Activated T-cell treated with anti-CD3 and anti-CD28 coated beads, Interleukin-2, amount 50 U/mL, for 72 hours (primary cell): ENCODE results near the gene IGF2R. TPM values are rescaled to one million over a fixed set of nuclear protein-coding genes. Genes with fewer than 3 reads are reported as not detected.

Experiments
- ATAC-seq, 2 donors: fragments of 150-1000 bp; cut with Tn5 transposase; replicated peaks in 1 of 2; 2 replicates each; pipeline ENCODE4 v1.10.0; 2021; ENCODE audit warnings: moderate library complexity in 2 of 2, mild to moderate bottlenecking in 1 of 2
- DNase-seq, 2 donors: peaks; one replicate each; pipeline ENCODE4 v3.0.0; 2021 to 2022; ENCODE audit warnings: mixed read lengths in 1 of 2
- H3K27ac Mint-ChIP-seq: one replicate; pipeline ENCODE4 v1.8.0; 2022; ENCODE audit warnings: mild to moderate bottlenecking, moderate library complexity, mixed read lengths
- H3K27me3 Mint-ChIP-seq: one replicate; pipeline ENCODE4 v1.8.0; 2022; ENCODE audit warnings: low read depth, mixed read lengths
- H3K36me3 Mint-ChIP-seq, 2 donors: one replicate each; pipeline ENCODE4 v1.8.0; 2022; ENCODE audit warnings: mixed read lengths in 2 of 2, mild to moderate bottlenecking in 1 of 2; ENCODE audit not compliant: insufficient read depth in 2 of 2
- H3K4me1 Mint-ChIP-seq: one replicate; pipeline ENCODE4 v1.8.0; 2022; ENCODE audit warnings: low read depth, mixed read lengths
- H3K4me3 Mint-ChIP-seq, 2 donors: one replicate each; pipeline ENCODE4 v1.8.0; 2022; ENCODE audit warnings: mild to moderate bottlenecking in 2 of 2, mixed read lengths in 2 of 2, moderate library complexity in 2 of 2
- H3K9me3 Mint-ChIP-seq, 2 donors: one replicate each; pipeline ENCODE4 v1.8.0; 2022; ENCODE audit warnings: mixed read lengths in 2 of 2
- total RNA-seq, 2 donors: library from RNA; stranded (reverse); gene quantifications; one replicate each; pipeline ENCODE4 v1.2.3, GENCODE V29; 2022

The IGF2R gene
- total RNA-seq, 2 donors from 2014 or later = 68.9 to 83.6 TPM

DNA sequence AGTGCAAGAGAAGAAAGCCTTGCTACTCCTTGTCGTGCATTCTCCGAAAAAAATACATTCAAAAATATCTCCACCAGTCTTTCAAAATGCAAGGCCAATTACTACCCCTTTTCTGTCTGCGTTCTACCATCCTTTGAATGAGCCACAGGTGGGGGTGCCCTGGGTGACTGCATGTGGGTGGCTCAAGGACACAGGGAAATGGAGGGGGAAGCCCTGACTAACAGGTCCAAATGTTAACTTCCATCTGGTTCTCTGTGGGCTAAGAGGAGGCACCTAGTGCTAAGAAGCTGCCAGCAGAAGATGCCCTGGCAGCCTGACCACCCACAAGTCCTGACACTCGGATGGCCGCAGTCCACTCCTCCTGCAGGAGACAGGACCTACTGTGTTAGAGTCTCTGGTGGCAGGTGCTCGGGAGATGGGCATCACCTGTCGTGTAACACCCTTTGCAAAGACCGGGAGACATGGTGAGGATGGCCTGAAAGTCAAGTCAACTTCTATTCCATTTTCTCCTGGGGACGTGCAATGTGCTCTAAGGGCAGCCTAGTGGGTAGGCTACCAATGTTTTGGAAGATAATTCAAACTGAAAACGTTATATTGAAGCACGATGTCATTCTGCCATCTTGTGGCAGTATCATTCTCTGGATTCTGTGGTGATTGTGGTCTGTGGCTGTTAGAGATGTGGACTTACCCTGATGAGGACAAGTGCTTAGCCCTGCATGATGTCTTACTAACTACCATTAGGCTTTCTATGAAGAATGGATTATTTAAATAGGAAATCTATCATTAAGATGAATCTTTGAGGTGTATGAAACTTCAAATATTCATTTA is 27.4 kb upstream of the IGF2R start:
- Mint-ChIP-seq H3K27ac (no peak overlapping the region), H3K36me3 (peaks cover 4 to 5% of the 10 kb centered on the region in 2 donors), H3K27me3 (peaks cover 15% of the 10 kb centered on the region), H3K9me3 (peaks cover 4 to 7% of the 10 kb centered on the region in 2 donors), H3K4me3 (no peak overlapping the region), H3K4me1 (peaks cover 11% of the 10 kb centered on the region)
- DNase-seq = peak; percentile 25 to 56
- peak; percentile 93 to 96 for ATAC-seq

GRCh38 chr6:159943101-159943632 is 25.7 kb upstream of the IGF2R start:
- no peak overlapping the region for H3K27ac Mint-ChIP-seq
- ATAC-seq = no peak

DNA sequence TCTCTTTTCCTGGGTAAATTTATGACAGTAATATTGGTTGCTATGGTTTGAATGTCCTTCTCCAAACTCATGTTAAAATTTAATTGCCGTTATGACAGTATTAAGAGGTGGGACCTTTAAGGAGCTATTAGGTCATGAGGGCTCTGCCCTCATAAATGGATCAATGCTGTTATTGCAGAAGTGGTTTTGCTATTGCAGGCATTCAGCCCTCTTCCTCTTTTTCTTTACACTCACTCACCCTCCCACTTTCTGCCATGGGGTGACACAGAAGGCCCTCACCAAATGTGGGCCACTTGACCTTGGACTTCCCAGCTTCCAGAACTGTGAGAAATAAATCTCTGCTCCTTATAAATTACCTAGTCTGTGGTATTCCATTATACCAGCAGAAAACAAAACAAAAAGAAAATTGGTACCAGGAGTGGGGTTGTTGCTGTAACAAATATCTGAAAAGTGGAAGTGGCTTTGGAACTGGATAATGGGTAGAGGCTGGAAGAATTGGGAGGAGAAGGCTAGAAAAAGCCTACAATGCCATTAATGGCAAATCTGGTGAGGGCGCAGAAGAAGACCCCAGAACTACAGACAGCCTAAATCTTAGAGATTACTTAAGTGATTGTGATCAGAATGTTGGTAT is 24.8 kb upstream of the IGF2R start:
- Mint-ChIP-seq H3K27ac (no peak overlapping the region), H3K9me3 (peaks cover 4 to 7% of the 10 kb centered on the region in 2 donors), H3K4me1 (peaks cover 10% of the 10 kb centered on the region), H3K27me3 (peaks cover 15% of the 10 kb centered on the region), H3K36me3 (peaks cover 4 to 5% of the 10 kb centered on the region in 2 donors), H3K4me3 (no peak overlapping the region)
- ATAC-seq (no peak), DNase-seq (no peak)

More at GRCh38 chr6:159943101-159943632, 25.7 kb upstream of the IGF2R start:
- Mint-ChIP-seq H3K9me3 (peaks cover 4 to 7% of the 10 kb centered on the region in 2 donors), H3K4me1 (peaks cover 10% of the 10 kb centered on the region), H3K4me3 (no peak overlapping the region), H3K36me3 (peaks cover 4 to 5% of the 10 kb centered on the region in 2 donors), H3K27me3 (peaks cover 15% of the 10 kb centered on the region)
- no peak for DNase-seq

- Mint-ChIP-seq H3K27me3 (peaks cover 15% of the 10 kb centered on the region), H3K27ac (no peak overlapping the region), H3K36me3 (peaks cover 4 to 5% of the 10 kb centered on the region in 2 donors), H3K9me3 (peaks cover 4 to 7% of the 10 kb centered on the region in 2 donors), H3K4me1 (peaks cover 10% of the 10 kb centered on the region), H3K4me3 (no peak overlapping the region)
- DNase-seq (no peak), ATAC-seq (no peak)
These were observed 23.0 kb upstream of the IGF2R start for GRCh38 chr6:159945801-159946392.

DNA sequence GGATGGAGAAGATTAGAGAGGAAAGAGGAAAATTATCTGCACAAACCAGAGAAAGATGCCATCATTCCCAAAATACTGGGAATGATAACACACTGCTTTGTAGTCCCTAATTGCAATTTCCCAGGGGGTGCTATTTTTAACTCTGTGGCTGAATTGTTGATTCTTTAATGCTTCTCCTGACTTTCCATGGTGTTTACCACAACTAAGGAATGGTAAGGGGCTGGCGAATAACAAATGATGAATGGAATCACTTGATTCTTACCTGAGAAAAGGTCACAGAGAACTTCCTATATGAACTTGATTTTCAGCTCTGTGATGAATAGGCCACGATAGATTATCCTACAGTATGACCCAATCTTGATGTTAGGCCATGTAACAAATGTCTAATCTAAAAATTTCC is 22.0 kb upstream of the IGF2R start:
- Mint-ChIP-seq H3K9me3 (peaks cover 4 to 7% of the 10 kb centered on the region in 2 donors), H3K36me3 (peaks cover 4 to 5% of the 10 kb centered on the region in 2 donors), H3K27me3 (peaks cover 13% of the 10 kb centered on the region), H3K27ac (no peak overlapping the region), H3K4me1 (peaks cover 2% of the 10 kb centered on the region), H3K4me3 (no peak overlapping the region)
- ATAC-seq = no peak
- no peak for DNase-seq

GRCh38 chr6:159948199-159948598 is 20.7 kb upstream of the IGF2R start:
- no peak for ATAC-seq
- no peak overlapping the region for H3K4me3 Mint-ChIP-seq
- H3K36me3 Mint-ChIP-seq = peaks cover 4 to 5% of the 10 kb centered on the region in 2 donors

GRCh38 chr6:159951772-159952171 is 17.1 kb upstream of the IGF2R start:
- Mint-ChIP-seq H3K27me3 (no peaks in the 10 kb centered on the region), H3K36me3 (no peaks in the 10 kb centered on the region), H3K4me3 (no peak overlapping the region), H3K4me1 (peaks cover 6% of the 10 kb centered on the region), H3K27ac (no peak overlapping the region), H3K9me3 (no peaks in the 10 kb centered on the region)
- ATAC-seq (no peak), DNase-seq (no peak)

More at GRCh38 chr6:159948199-159948598, 20.7 kb upstream of the IGF2R start:
- Mint-ChIP-seq H3K27ac (peak overlapping the region; percentile 40), H3K27me3 (peaks cover under 1% of the 10 kb centered on the region), H3K4me1 (no peaks in the 10 kb centered on the region), H3K9me3 (peaks cover 4 to 7% of the 10 kb centered on the region in 2 donors)
- DNase-seq = no peak

- H3K27ac Mint-ChIP-seq = no peak overlapping the region
- H3K4me3 Mint-ChIP-seq = no peak overlapping the region
- DNase-seq = no peak
- no peaks in the 10 kb centered on the region for H3K9me3 Mint-ChIP-seq
- ATAC-seq = no peak
- no peaks in the 10 kb centered on the region for H3K36me3 Mint-ChIP-seq
- H3K4me1 Mint-ChIP-seq = peaks cover 6% of the 10 kb centered on the region
- H3K27me3 Mint-ChIP-seq = no peaks in the 10 kb centered on the region
These were observed 16.4 kb upstream of the IGF2R start for GRCh38 chr6:159952289-159953005.

DNA sequence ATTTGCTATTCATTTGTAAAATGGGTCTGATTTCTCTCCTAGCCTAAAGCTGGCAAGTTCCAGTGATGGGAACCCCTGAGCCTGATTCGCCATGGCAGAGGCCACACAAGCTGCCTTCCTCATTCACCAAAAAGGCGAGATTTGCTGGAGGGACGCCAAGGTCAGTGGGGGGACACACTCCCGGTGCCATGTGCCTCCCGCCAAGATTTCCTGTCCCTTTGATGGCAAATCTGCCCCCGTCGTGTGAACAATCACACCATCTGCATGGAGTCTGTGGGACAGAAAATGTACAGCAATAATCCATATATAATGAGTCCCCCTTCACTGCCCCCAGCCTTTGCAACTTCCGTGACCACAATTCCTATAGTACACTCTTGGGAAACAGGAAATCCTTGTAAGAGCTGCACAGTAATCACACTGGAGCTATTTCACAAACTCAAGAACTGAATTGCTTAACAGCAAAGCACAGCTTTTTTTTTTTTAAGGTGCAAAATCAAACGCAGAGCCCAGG is 15.7 kb upstream of the IGF2R start:
- no peak for ATAC-seq
- Mint-ChIP-seq H3K9me3 (no peaks in the 10 kb centered on the region), H3K4me1 (peaks cover 6% of the 10 kb centered on the region), H3K27ac (no peak overlapping the region), H3K27me3 (no peaks in the 10 kb centered on the region), H3K36me3 (no peaks in the 10 kb centered on the region), H3K4me3 (no peak overlapping the region)
- no peak for DNase-seq

- Mint-ChIP-seq H3K27me3 (no peaks in the 10 kb centered on the region), H3K9me3 (no peaks in the 10 kb centered on the region), H3K36me3 (no peaks in the 10 kb centered on the region), H3K4me3 (no peak overlapping the region), H3K4me1 (peaks cover 15% of the 10 kb centered on the region), H3K27ac (no peak overlapping the region)
- ATAC-seq (no peak), DNase-seq (no peak)
These were observed 12.9 kb upstream of the IGF2R start for GRCh38 chr6:159955945-159956361.

- Mint-ChIP-seq H3K36me3 (no peaks in the 10 kb centered on the region), H3K9me3 (no peaks in the 10 kb centered on the region), H3K4me1 (peaks cover 15% of the 10 kb centered on the region), H3K4me3 (no peak overlapping the region), H3K27ac (no peak overlapping the region), H3K27me3 (no peaks in the 10 kb centered on the region)
- ATAC-seq = no peak
- DNase-seq = no peak
These were observed 11.7 kb upstream of the IGF2R start for GRCh38 chr6:159957071-159957673.
